Activated CD4-positive, alpha-beta T cell treated with anti-CD3 and anti-CD28 coated beads, Interleukin-2, amount 50 U/mL, for 24 hours (primary cell): ENCODE measurements around the gene MCM7.
A peak's percentile ranks its signal among the peaks of the same experiment; 100 is the strongest.

Source experiments
- DNase-seq, 2 donors: peaks; one replicate each; pipeline ENCODE4 v3.0.0-alpha.2; 2020; ENCODE audit warnings: low read depth in 1 of 2, low spot score in 1 of 2

MCM7 gene

DNA sequence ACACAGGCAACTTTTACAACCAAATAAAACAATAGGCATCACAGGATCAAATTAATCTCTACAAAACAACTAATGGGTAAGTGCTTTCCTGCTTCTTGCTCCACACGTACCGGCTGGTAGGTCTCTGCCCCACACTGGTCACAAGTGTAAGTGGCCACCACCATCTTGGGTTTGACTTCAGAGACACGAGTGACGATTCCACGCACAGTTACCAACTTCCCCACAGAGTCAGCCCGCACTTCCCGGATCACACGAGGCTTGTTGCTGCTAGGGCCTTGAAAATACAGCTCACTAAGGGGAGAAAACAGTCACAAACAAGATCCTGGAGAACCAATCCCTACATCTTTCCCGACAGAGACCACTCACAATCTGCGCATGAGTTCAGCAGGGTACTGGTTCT, 2.3 kb downstream of the MCM7 start:
- no peak for DNase-seq

DNA sequence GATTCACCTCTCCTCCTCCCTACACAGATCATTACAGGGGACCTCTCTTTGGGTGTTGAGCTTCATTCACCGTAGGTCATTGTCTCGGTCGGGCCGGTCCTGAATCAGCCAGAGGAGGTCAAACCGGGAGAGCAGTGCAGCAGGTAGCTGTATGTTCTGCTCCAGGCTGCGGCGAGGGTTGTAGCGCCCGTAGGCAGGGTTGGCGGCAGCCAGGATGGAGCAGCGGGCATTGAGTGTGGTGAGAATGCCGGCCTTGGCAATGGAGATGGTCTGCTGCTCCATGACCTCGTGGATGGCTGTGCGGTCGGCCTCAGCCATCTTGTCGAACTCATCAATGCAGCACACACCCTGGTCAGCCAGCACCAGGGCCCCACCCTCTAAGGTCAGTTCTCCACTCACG, 5.5 kb downstream of the MCM7 start:
- DNase-seq, result no peak

DNA sequence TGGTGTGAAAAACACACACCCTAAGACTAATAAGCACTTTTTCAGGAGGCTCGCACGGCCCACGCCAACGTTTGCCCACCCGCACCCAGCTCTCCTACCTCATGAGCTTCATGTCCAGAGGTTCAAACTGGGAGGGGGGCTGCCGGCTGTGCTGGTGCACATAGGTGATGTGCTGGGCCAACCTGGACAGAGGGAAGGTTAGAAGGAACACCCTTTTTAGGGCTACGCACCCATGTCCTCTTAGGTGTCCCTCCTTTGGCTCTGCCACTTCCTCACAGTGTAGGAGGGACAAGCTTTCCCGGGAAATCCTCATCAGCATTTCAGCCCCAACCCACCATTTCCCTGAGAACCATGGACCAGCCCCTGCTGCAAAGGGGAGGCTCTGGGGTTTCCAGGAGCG, 5.9 kb downstream of the MCM7 start:
- no peak for DNase-seq

DNA sequence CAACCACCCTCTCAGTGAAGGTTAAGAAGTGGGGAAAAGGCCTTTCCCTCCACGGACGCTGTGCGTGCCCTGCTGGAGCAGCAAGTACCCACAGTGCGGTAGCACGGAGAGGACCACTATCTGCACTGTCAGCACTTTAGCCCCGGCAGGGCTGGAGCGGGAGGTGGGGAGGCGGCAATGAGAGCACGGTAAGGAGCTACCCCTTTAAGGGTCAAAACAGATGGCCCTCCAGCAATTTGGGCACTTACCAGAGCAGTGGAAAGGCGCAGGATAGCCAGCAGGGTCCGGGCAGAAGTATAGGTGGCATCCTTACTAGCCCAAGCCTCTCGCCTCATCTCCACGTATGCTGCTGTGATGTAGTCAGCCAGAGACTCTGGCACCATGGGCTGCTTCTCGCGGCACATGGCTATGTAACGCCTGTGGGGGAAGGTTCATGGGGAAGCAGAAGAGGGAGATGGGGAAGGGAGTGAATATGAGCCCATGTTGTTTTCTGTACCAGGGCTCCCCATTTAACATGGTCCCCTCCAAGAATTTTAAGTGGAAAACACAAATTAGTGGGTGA, 7.2 kb downstream of the MCM7 start:
- no peak for DNase-seq

DNA sequence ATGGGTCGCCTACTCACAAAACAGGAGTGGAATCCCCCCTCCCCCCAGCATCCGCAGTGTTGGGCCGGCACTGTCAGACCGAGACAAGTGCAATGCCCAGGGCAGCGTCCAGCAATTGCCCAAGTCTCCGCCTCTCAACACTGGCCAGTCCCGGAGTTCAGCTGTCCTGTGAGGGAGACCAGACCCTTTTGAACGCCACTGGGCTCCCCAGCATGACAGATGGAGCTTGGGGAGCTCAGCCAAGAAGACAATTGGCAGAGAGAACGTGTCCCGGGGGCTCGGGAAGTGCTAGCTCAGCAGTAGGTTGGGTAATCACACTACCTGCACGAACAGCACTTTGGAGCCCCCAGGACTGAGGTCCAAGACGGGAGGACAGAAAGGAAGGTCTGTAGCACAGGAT, 7.7 kb downstream of the MCM7 start:
- no peak for DNase-seq

DNA sequence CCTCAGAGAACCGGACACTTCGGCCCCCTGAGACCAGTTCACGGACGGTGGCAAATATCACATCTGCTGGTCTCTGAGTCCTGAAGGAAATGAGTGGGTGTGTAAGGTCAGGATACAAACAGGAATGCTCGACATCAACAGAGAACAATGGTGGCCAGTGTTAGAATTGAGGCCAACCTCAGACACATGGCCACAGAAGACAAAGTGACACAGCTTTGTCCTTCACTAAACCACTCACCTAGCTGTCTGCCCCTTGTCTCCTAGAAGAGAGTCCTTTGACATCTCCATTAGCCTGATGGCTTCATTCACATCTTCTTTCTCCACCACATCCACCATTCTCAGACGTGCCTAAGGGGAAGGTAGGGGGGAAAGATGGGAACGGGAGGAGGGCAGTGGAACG, 8.1 kb downstream of the MCM7 start:
- DNase-seq, result no peak

DNA sequence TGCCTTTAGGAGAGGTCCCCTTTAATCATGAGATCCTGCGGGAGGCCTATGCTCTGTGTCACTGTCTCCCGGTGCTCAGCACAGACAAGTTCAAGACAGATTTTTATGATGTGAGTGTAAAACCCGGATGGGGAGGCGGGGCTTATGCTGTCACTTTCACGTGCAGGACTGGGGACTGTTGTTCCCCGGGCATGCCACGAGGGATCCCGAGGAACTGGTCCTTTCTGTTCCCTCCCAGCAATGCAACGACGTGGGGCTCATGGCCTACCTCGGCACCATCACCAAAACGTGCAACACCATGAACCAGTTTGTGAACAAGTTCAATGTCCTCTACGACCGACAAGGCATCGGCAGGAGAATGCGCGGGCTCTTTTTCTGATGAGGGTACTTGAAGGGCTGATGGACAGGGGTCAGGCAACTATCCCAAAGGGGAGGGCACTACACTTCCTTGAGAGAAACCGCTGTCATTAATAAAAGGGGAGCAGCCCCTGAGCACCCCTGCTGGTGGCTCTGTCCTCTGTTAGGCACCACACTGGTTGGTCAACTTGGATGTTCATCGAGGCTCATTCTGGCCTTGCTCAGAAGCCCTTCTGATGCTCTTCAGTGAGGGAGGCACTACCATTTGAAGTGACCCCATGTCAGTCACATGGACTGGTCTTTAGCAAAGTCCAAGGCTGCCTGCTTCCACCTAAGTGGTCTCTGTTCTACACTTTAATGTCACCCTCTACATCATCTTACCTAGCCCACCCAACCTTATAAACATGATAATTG, 9.6 kb downstream of the MCM7 start:
- DNase-seq, result no peak

DNA sequence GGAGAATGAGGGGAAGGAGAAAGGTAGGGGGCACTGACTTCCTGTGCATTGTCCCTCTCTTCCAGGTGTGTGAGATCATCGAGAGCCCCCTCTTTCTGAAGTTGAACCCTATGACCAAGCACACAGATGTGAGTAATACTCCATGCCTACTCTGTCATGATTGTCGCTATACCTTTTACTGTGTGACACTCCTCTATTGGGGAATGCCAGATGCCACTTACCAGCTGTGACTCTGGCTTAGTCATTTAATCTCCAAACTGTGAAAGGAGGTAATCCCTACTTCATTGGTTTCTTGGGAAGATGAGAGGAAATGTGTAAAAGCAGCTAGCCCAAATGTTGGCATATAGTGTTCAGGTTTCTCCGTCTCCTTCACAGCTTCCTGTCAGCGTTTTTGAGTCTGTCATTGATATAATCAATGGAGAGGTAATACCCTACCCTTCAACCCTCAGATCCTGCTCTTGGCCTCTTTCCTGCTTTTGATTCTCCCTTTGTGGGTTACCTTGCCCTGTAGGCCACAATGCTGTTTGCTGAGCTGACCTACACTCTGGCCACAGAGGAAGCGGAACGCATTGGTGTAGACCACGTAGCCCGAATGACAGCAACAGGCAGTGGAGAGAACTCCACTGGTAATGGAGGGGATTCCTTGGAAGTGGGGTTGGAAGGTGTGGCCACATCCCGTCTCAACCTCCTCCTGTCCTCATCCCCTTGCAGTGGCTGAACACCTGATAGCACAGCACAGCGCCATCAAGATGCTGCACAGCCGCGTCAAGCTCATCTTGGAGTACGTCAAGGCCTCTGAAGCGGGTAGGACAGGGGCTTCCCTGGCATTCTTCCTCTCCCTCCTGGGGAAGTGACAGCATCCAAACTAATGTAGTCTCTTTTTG, 10.4 kb downstream of the MCM7 start:
- no peak for DNase-seq

DNA sequence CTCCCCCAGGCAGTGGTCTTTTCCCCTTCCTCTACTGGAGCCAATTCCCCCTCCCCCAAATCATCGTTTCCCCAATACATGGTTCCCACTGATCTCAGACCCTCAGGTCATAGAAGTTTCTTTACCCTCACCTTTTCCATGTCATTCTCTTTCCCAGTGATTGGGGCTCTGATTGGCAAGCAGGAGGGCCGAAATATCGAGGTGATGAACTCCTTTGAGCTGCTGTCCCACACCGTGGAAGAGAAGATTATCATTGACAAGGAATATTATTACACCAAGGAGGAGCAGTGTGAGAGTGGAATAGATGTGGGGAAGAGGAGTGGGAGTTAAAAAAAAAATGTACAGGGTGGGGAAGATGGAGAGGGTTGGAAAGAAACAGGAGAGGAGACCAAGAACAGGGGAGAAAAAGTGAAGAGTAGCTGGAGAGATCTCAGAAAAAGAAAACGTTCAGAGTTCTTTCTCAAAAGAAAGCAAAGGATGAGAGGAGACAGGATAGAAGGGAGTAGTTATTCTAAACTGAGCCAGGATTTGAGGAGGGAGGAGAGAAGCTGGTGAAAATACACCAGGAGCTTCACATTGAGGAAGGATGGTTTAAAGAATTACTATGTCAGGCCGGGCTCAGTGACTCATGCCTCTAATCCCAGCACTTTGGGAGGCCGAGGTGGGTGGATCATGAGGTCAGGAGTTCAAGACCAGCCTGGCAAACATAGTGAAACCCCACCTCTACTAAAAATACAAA, 11.6 kb downstream of the MCM7 start:
- DNase-seq, result no peak

DNA sequence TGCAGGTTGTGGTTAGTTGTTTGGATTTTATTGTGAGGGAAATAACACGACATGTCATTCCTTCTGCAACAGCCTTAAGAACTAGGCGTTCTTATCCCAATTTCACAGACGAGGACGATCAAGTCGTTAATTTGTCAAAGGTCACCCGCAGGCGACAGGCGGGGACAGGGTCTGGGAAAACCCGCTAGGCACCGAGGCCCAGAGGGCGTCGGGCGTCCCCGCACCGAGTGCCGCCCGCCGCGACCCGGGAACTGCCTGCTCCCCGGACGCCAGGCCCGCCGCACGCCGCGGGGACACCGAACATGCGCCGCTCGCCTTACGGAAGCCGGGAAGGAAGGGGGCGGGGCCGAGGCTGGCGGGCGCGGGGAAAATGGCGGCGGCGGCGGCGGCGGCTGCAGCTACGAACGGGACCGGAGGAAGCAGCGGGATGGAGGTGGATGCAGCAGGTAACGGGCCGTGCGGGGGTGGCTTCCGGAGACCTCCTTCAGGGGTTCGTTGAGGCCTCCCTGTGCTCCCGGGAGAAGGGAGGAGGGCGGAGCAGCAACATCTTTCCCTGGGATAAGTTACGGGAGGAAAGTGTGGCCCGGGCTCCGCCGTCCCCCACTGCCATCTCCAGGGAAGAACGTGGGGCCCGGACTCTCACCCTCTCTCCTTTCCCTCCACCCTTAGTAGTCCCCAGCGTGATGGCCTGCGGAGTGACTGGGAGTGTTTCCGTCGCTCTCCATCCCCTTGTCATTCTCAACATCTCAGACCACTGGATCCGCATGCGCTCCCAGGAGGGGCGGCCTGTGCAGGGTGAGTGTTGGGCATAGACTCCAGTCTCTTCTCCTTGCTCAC, 12.4 kb downstream of the MCM7 start, which contains the start of gene COPS6:
Gene COPS6 (plus strand): TSS at position 349 of the 837 bp plus-strand sequence. CDS start 22 bp downstream, at position 371.
- peak; percentile 76 to 83 for DNase-seq

DNA sequence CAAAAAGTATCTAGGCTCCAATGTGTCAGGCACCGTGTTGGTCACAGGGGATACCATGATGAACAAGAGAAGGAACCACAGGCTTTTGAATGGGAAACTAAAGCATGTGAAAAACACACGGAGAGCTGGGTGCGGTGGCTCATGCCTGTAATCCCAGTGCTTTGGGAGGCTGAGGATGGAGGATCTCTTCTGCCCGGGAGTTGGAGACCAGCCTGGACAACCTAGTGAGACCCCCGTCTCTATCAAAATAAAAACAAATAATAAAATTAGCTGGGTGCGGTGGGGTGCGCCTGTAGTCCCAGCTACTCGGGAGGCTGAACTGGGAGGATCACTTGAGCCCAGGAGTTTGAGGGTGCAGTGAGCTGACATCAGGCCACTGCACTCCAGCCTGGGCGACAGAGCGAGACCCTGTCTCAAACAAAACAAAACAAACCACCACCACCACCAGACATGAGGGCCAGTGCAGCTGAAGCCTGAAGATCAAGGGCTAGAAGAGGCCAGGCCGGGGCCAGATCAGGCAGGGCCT, 13.0 kb downstream of the MCM7 start:
- no peak for DNase-seq

DNA sequence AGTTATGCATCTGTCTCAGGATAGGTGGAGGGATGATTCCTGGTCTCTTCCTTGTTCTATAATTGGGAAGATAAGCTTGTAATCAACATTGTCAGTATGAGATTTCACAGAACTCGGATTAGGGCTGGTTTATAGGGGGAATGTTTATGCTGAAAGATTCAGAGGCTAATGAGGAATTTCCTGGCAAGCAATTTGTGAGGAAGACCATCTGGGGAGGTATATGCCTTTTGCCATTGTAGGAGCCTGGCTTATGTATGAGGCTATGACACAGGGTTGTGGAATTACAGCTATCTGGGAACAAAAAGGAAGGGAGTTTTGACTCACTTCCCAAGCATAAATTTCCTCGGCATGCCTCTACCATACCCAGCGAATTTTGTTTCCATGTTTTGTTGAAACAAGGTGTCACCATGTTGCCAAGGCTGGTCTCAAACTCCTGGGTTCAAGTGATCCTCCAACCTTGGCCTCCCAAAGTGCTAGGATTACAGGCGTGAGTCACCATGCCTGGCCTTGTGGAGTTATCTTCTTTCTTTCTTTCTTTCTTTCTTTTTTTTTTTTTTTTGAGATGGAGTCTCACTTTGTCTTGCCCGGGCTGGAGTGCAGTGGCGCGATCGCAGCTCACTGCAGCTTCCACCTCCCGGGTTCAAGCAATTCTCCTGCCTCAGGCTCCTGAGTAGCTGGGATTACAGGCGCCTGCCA, 14.0 kb downstream of the MCM7 start:
- DNase-seq, result no peak

DNA sequence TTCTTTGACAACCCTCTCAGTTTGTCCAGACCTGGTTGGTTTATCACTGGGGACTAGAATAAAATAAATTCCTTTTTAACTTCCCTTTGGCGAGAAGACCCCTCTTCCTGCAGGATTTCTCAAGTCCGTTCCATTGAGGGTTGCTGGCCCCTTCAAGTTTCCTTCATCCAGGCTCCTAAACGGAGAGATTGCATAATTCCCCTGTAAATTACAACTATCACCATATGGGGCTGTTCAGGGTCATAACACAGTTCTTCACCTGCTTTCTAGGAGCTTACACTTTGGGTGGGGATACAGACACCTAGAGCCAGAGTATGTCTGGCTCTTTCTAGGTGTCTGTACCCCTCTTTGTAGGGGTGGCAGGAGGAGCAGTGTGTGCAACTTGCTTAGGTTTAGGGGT, 15.7 kb downstream of the MCM7 start:
- no peak for DNase-seq

DNA sequence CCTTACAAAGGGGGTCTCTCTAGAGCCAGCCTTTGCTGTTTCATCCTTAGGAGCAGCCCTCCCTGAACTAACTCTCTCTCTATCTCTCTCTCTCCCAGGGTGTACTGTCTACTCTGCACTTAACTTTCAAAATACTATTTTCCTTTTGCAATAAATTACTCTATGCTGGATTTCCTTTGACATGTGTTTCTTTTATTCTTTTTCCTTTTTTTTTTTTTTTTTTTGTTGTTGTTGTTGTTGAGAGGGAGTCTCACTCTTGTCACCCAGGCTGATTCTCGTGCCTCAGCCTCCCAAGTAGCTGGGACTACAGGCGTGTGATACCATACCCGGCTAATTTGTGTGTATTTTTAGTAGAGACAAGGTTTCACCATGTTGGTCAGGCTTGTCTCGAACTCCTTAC, 18.2 kb downstream of the MCM7 start:
- DNase-seq, result no peak

DNA sequence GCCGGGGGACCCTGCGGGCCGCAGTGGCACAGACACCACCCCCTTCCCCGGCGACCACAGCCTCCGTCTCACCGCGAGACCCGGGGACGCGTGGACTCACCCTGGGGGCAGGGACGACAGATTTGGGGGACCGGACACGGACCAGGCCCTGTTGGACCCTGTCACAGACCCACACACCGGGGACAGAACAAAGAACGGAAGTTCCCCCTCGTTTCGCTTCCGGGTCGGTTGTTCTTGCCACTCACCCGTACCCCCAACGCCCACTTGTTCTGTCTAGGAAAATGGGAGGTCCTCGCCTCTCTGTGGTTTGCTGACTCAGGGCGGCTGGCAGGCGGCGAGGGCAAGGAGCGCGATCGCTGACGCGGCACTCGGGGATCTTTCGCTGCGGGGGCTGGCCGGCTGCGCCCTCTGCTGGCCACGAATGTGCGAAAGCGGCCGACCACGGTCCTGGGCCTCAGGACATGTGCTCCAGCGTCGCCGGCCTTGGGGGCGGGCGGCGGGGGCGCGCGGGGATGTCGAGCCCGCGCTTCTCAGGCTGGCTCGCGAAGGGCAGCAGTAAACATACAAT, 19.6 kb downstream of the MCM7 start, which contains the start of gene ZNF3:
Gene ZNF3 (minus strand): TSS at position 189 of the 568 bp plus-strand sequence. CDS start 4,366 bp downstream, outside the sequence.
- peak; percentile 96 to 99 for DNase-seq

DNA sequence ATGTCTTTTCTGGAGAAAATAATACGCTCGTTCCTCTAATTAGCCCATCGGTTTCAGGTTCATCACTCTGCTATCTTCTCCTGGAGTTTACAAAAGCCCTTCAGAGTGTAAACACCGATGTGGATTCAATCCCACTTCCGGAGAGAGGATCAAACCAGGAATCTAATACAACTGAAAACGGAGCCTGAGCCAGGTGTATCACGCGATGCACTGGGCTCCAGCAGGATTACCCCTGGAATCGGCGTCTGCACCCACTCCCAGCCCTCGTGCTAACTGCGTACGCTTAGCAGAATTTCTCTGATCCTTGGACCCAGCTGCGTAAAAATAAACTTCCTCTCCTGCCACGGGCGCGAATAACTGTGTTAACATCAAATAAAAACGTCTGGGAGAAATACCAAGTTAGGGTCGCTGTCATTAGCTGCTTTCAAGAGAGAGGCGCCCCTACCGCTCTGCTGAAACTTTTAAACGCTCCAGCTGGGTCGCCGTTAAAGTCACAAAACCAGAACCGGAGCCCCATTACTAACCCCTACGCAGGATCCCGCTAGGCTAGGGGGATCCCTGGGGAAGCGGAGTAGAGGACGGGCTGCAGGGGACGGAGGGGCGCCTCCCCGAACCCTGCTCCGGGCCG, 20.2 kb downstream of the MCM7 start:
- no peak for DNase-seq

DNA sequence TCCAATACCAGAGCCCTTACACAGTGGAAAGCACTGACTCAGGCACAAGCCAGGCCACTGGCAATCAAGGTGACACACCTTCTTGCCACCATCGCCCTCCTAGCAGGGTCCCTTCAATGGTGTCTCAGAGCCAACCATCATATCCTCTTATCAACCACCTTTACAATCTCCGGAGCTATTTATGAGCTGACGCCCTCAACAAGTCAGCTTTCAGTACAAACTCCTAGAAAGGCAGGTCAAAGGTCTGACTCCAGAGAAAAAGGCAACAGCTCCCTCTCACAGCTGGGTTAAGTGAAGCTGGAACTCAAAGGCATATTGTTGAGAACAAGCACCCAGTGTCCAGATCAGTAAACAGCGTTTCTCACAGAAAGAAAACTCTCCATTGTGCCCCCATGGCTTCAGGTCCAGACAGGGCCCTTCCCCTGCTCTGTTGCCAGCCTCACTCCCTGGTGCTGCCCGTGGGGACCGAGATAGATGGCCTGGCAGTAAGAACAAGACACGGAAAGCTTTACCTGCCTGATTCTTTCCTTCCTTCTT, 22.1 kb downstream of the MCM7 start:
- DNase-seq, result no peak

DNA sequence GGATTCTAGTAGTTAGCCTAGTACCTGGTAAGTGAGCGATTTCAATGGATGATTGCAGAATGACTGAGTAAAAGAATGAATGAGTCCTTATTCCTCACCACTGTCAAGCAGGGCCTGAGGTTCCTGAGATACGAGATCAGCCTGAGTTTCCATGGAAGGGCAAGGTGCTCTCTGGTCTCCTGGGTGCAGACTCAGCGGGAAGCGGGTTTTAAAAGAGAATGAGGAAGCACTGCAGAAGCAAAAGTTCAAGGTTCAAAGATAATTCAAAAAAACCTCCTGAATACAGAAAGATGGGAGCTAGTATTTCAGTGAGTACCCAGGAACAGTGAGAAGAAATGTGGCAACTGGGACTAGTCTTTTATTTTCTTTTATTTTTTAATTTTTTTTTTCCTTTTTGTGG, 24.0 kb downstream of the MCM7 start:
- DNase-seq, result no peak
